ENCODE data around the gene MEF2A. TPM values are rescaled to one million over a fixed set of nuclear protein-coding genes. Genes with fewer than 3 reads are reported as not detected.

The MEF2A gene
- total and polyA plus RNA-seq, 9 donors = 36.0 to 58.1 (median 45.4) TPM

GRCh38 chr15:99561476-99562230 is 4.1 kb upstream of the MEF2A start:
- Histone ChIP-seq H3K27ac (ENCODE audit: low read length) (no peak overlapping the region), H3K9me3 (replicated peaks; ENCODE audit: control insufficient read depth, low read depth, low read length) (no peaks in the 10 kb centered on the region), H3K36me3 (ENCODE audit: control insufficient read depth, insufficient read depth, low read length) (no peaks in the 10 kb centered on the region), H3K4me3 (ENCODE audit: low read length) (no peak overlapping the region), H3K27me3 (ENCODE audit: control insufficient read depth, insufficient read depth, low read length) (no peaks in the 10 kb centered on the region), H3K4me1 (ENCODE audit: control insufficient read depth, insufficient read depth, low read length) (peaks cover 14% of the 10 kb centered on the region)
- no peak for DNase-seq
- 67% methylated on average over 3 of the region's 10 CpGs for WGBS (ENCODE audit: insufficient coverage)

GRCh38 chr15:99562238-99562637 is 3.5 kb upstream of the MEF2A start:
- H3K4me3 ChIP-seq (ENCODE audit: low read length) = no peak overlapping the region
- no peaks in the 10 kb centered on the region for H3K9me3 ChIP-seq (replicated peaks; ENCODE audit: control insufficient read depth, low read depth, low read length)
- peaks cover 14% of the 10 kb centered on the region for H3K4me1 ChIP-seq (ENCODE audit: control insufficient read depth, insufficient read depth, low read length)
- no peaks in the 10 kb centered on the region for H3K36me3 ChIP-seq (ENCODE audit: control insufficient read depth, insufficient read depth, low read length)
- no peak for DNase-seq
- WGBS (ENCODE audit: insufficient coverage) = no CpG with 5 or more reads among the region's 2 CpGs
- H3K27ac ChIP-seq (ENCODE audit: low read length) = no peak overlapping the region
- H3K27me3 ChIP-seq (ENCODE audit: control insufficient read depth, insufficient read depth, low read length) = no peaks in the 10 kb centered on the region

GRCh38 chr15:99564221-99565048 is 1.3 kb upstream of the MEF2A start:
- peak overlapping the region; percentile 93 for H3K27ac ChIP-seq (ENCODE audit: low read length)
- peak; percentile 81 for DNase-seq

GRCh38 chr15:99565049-99565298 is 810 bp upstream of the MEF2A start:
- Histone ChIP-seq H3K27ac (ENCODE audit: low read length) (peak overlapping the region; percentile 93), H3K4me3 (ENCODE audit: low read length) (peak overlapping the region; percentile 35), H3K9me3 (replicated peaks; ENCODE audit: control insufficient read depth, low read depth, low read length) (no peaks in the 10 kb centered on the region), H3K27me3 (ENCODE audit: control insufficient read depth, insufficient read depth, low read length) (no peaks in the 10 kb centered on the region), H3K4me1 (ENCODE audit: control insufficient read depth, insufficient read depth, low read length) (peaks cover 14% of the 10 kb centered on the region), H3K36me3 (ENCODE audit: control insufficient read depth, insufficient read depth, low read length) (no peaks in the 10 kb centered on the region)
- 3% methylated on average over 18 of the region's 22 CpGs for WGBS (ENCODE audit: insufficient coverage)
- DNase-seq = no peak

More at GRCh38 chr15:99564221-99565048, 1.3 kb upstream of the MEF2A start:
- H3K4me3 ChIP-seq (ENCODE audit: low read length) = peak overlapping the region; percentile 35
- H3K27me3 ChIP-seq (ENCODE audit: control insufficient read depth, insufficient read depth, low read length) = no peaks in the 10 kb centered on the region
- no peaks in the 10 kb centered on the region for H3K36me3 ChIP-seq (ENCODE audit: control insufficient read depth, insufficient read depth, low read length)
- H3K4me1 ChIP-seq (ENCODE audit: control insufficient read depth, insufficient read depth, low read length) = peaks cover 14% of the 10 kb centered on the region
- no peaks in the 10 kb centered on the region for H3K9me3 ChIP-seq (replicated peaks; ENCODE audit: control insufficient read depth, low read depth, low read length)
- 33% methylated on average over 8 of the region's 11 CpGs for WGBS (ENCODE audit: insufficient coverage)

GRCh38 chr15:99566157-99566897 is 543 bp downstream of the MEF2A start:
- Histone ChIP-seq H3K4me1 (ENCODE audit: control insufficient read depth, insufficient read depth, low read length) (peaks cover 14% of the 10 kb centered on the region), H3K9me3 (replicated peaks; ENCODE audit: control insufficient read depth, low read depth, low read length) (no peaks in the 10 kb centered on the region), H3K4me3 (ENCODE audit: low read length) (peak overlapping the region; percentile 92), H3K36me3 (ENCODE audit: control insufficient read depth, insufficient read depth, low read length) (no peaks in the 10 kb centered on the region), H3K27ac (ENCODE audit: low read length) (peak overlapping the region; percentile 100), H3K27me3 (ENCODE audit: control insufficient read depth, insufficient read depth, low read length) (no peaks in the 10 kb centered on the region)
- DNase-seq = peak; percentile 53
- WGBS (ENCODE audit: insufficient coverage) = under 1% methylated on average over 47 of the region's 69 CpGs

- WGBS (ENCODE audit: insufficient coverage) = 64% methylated on average over 4 of the region's 9 CpGs
- peak overlapping the region; percentile 33 for H3K27ac ChIP-seq (ENCODE audit: low read length)
- no peaks in the 10 kb centered on the region for H3K27me3 ChIP-seq (ENCODE audit: control insufficient read depth, insufficient read depth, low read length)
- H3K4me3 ChIP-seq (ENCODE audit: low read length) = no peak overlapping the region
- peak; percentile 65 for DNase-seq
- no peaks in the 10 kb centered on the region for H3K9me3 ChIP-seq (replicated peaks; ENCODE audit: control insufficient read depth, low read depth, low read length)
- no peaks in the 10 kb centered on the region for H3K36me3 ChIP-seq (ENCODE audit: control insufficient read depth, insufficient read depth, low read length)
- peaks cover 13% of the 10 kb centered on the region for H3K4me1 ChIP-seq (ENCODE audit: control insufficient read depth, insufficient read depth, low read length)
Observed at GRCh38 chr15:99568625-99569352, 3.0 kb downstream of the MEF2A start.

GRCh38 chr15:99571299-99571698 is 5.5 kb downstream of the MEF2A start:
- Histone ChIP-seq H3K4me3 (ENCODE audit: low read length) (no peak overlapping the region), H3K27ac (ENCODE audit: low read length) (no peak overlapping the region), H3K9me3 (replicated peaks; ENCODE audit: control insufficient read depth, low read depth, low read length) (no peaks in the 10 kb centered on the region), H3K4me1 (ENCODE audit: control insufficient read depth, insufficient read depth, low read length) (no peaks in the 10 kb centered on the region), H3K36me3 (ENCODE audit: control insufficient read depth, insufficient read depth, low read length) (no peaks in the 10 kb centered on the region), H3K27me3 (ENCODE audit: control insufficient read depth, insufficient read depth, low read length) (no peaks in the 10 kb centered on the region)
- no peak for DNase-seq
- 78% methylated on average over 2 of the region's 3 CpGs for WGBS (ENCODE audit: insufficient coverage)

- Histone ChIP-seq H3K27me3 (ENCODE audit: control insufficient read depth, insufficient read depth, low read length) (no peaks in the 10 kb centered on the region), H3K36me3 (ENCODE audit: control insufficient read depth, insufficient read depth, low read length) (no peaks in the 10 kb centered on the region), H3K4me1 (ENCODE audit: control insufficient read depth, insufficient read depth, low read length) (no peaks in the 10 kb centered on the region), H3K9me3 (replicated peaks; ENCODE audit: control insufficient read depth, low read depth, low read length) (no peaks in the 10 kb centered on the region), H3K27ac (ENCODE audit: low read length) (no peak overlapping the region), H3K4me3 (ENCODE audit: low read length) (no peak overlapping the region)
- DNase-seq = no peak
- no CpG with 5 or more reads among the region's 4 CpGs for WGBS (ENCODE audit: insufficient coverage)
Observed at GRCh38 chr15:99574048-99574447, 8.3 kb downstream of the MEF2A start.

GRCh38 chr15:99574502-99574901 is 8.7 kb downstream of the MEF2A start:
- DNase-seq = no peak
- H3K4me3 ChIP-seq (ENCODE audit: low read length) = no peak overlapping the region
- H3K27me3 ChIP-seq (ENCODE audit: control insufficient read depth, insufficient read depth, low read length) = no peaks in the 10 kb centered on the region
- no peaks in the 10 kb centered on the region for H3K4me1 ChIP-seq (ENCODE audit: control insufficient read depth, insufficient read depth, low read length)
- H3K9me3 ChIP-seq (replicated peaks; ENCODE audit: control insufficient read depth, low read depth, low read length) = no peaks in the 10 kb centered on the region
- H3K27ac ChIP-seq (ENCODE audit: low read length) = no peak overlapping the region
- no peaks in the 10 kb centered on the region for H3K36me3 ChIP-seq (ENCODE audit: control insufficient read depth, insufficient read depth, low read length)
- WGBS (ENCODE audit: insufficient coverage) = 92% methylated on average over 5 of the region's 6 CpGs

All from muscle of leg (tissue), 11 donors.